Upper lobe of left lung (tissue), 6 donors: Measurements from ENCODE around the gene RGL3. TPM values are rescaled to one million over a fixed set of nuclear protein-coding genes. Genes with fewer than 3 reads are reported as not detected.

Experiments
- ATAC-seq, 2 donors: fragments of 200-7000 bp; cut with Tn5 transposase; one replicate each; pipeline ENCODE4 v1.9.1; 2022; ENCODE audit warnings: mild to moderate bottlenecking in 2 of 2, moderate library complexity in 2 of 2; ENCODE audit not compliant: low FRiP score in 2 of 2
- DNase-seq, 2 donors: peaks; one replicate each; pipeline ENCODE4 v3.0.0-alpha.2; 2019 to 2020
- H3K27ac ChIP-seq, 4 donors: fragments of 200-600 bp; sonication (generic); one replicate each; pipeline ENCODE4 v1.5.1; 2016 to 2019
- H3K27me3 ChIP-seq, 4 donors: fragments of 200-600 bp; sonication (generic); one replicate each; pipeline ENCODE4 v1.5.1; 2017 to 2019
- H3K36me3 ChIP-seq, 4 donors: fragments of 200-600 bp; sonication (generic); one replicate each; pipeline ENCODE4 v1.5.1; 2016 to 2019
- H3K4me1 ChIP-seq, 4 donors: fragments of 200-600 bp; sonication (generic); one replicate each; pipeline ENCODE4 v1.5.1; 2018 to 2019
- H3K4me3 ChIP-seq, 4 donors: fragments of 200-600 bp; sonication (generic); one replicate each; pipeline ENCODE4 v1.5.1; 2017 to 2019; ENCODE audit warnings: mild to moderate bottlenecking in 2 of 4, moderate library complexity in 1 of 4
- H3K9me3 ChIP-seq, 4 donors: fragments of 200-600 bp; sonication (generic); one replicate each; pipeline ENCODE4 v1.5.1; 2018 to 2019
- EP300 ChIP-seq, 4 donors: sonication (generic); formaldehyde crosslinking; IDR thresholded peaks; one replicate each; pipeline ENCODE4 v1.5.1; 2017; ENCODE audit warnings: antibody characterized with exemption in 4 of 4, control low read depth in 2 of 4
- POLR2A ChIP-seq, 4 donors: fragments of 450-650 bp; IDR thresholded peaks; one replicate each; pipeline ENCODE4 v1.5.1; 2016 to 2017; ENCODE audit warnings: antibody characterized with exemption in 4 of 4, mild to moderate bottlenecking in 2 of 4
- POLR2AphosphoS5 ChIP-seq, 2 donors: sonication (generic); formaldehyde crosslinking; IDR thresholded peaks; one replicate each; pipeline ENCODE4 v1.5.1; 2017; ENCODE audit warnings: antibody characterized with exemption in 2 of 2
- WGBS, 2 donors: methylation state at CpG; one replicate each; pipeline ENCODE4 v1.1.5; 2017 to 2018; 5-methylcytosine and 5-hydroxymethylcytosine counted together
- total RNA-seq, 6 donors: library from RNA; depleted of rRNA in 4 of 6; stranded (reverse); fragments of >200 nt in 4 of 6; gene quantifications; one replicate each; pipeline versions ENCODE4 v1.1.0 to v1.2.1, GENCODE V29; 2016 to 2021
- TF ChIP-seq, protein P1 (sequence below), 6 experiments: fragments of 450-650 bp in 4 of 6; fragments of 200-600 bp in 2 of 6; sonication (generic) in 2 of 6; IDR thresholded peaks; one replicate each; pipeline ENCODE4 v1.5.1; 2016 to 2019; ENCODE audit warnings: antibody characterized with exemption in 6 of 6
- donor health status: DM: no; HTN: no; CAD: no; lungs with moderate emphysema.
- donor health status: DM: no; HTN: yes; CAD: no; lungs with severe emphysema.

RGL3 gene
- total RNA-seq, 6 donors from 2014 or later = 18.5 to 242 (median 44.6) TPM

DNA sequence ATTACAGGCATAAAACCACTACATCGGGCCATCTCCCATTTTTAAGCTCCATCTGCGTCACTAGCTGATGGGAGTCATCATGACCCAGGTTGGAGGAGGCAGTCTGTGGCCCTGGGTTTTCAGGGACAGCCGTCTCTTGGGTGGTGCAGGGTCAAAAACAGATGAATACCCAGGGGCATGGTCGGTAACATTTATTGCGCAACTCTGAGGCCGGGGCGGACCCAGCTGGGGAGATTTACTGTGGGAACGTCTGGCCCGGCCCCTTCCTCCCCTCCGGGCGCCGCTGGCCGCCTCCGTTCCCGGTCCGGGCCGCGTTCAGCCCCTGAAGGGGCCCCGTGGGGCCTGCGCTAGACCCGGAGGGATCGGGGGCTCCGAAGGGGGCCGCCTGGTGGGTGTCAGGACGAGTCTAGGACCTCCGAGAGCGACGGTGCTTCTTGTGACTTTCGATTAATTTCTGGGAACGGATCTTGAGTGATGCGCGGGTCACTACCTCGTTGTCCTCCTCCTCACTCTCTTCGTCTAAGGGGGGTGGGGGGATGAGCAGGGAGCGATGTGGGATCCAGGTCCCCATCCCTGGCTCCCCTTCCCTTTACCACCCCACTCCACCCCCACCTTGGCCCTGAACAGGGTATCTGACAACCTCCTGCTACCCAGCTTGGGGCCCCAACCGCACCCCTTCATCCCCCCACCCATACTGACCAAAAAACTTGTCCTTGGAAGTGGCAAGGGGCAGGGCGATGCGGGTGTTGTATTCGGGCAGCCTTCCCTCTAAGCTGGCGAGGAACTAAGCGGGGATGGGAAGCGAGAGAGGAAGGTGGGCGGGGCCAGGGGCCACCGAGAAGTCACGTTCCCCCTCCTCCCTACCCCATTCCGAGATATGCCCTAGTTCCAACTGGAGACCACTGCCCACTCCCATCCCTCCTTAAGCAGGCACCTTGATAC, 1.6 kb upstream of the RGL3 start:
- TF ChIP-seq EP300 (IDR thresholded peaks at IDR 0.05) (no peak), POLR2A (IDR thresholded peaks at IDR 0.05) (peak in 1 of 4 donors; percentile 6), POLR2AphosphoS5 (IDR thresholded peaks at IDR 0.05) (peak in 1 of 2 donors; percentile 42)
- H3K36me3 ChIP-seq = no peaks in the 10 kb centered on the region
- H3K27me3 ChIP-seq = peaks cover 0 to 17% (median 2%) of the 10 kb centered on the region in 4 donors
- ATAC-seq (peak in 1 of 2 donors; percentile 51), DNase-seq (peak; percentile 48 to 83)
- no peaks in the 10 kb centered on the region for H3K9me3 ChIP-seq
- 10 to 18% methylated on average over 19 to 28 of the region's 46 CpGs for WGBS, 2 donors
- H3K27ac ChIP-seq = peak overlapping the region in 2 of 4 donors; percentile 44 to 61
- H3K4me1 ChIP-seq = peaks cover 32 to 57% (median 48%) of the 10 kb centered on the region in 4 donors
- peak overlapping the region in 3 of 4 donors; percentile 36 to 46 (median 42) for H3K4me3 ChIP-seq

DNA sequence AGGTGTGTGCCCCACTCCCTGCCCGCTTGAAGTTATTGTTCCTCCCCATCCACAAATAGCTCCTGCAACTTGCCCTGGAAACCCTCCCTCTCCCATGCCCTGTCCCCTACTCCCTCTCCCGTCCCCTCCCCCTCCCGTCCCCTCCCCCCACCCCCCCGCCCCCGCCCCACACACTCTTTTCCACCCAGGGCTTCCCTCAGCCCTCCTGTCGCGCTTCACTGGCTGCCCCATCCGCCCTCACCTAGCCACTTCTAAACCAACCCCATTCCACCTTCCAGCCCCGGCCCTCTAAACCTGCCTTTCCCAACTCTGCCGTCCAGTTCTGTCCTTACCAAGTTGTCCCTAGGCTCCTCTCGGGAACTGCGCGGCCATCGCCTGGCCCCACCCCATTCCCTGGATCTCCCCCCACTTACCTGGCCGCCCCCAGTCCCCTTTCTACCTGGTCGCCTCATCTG, 993 bp downstream of the RGL3 start:
- WGBS, 2 donors = 12% methylated on average over 13 to 16 of the region's 16 CpGs
- peaks cover 0 to 17% (median 2%) of the 10 kb centered on the region in 4 donors for H3K27me3 ChIP-seq
- peaks cover 32 to 47% (median 45%) of the 10 kb centered on the region in 4 donors for H3K4me1 ChIP-seq
- no peaks in the 10 kb centered on the region for H3K9me3 ChIP-seq
- H3K4me3 ChIP-seq = peak overlapping the region; percentile 59 to 67 (median 64)
- ATAC-seq (no peak), DNase-seq (no peak)
- TF ChIP-seq, protein P1, sequence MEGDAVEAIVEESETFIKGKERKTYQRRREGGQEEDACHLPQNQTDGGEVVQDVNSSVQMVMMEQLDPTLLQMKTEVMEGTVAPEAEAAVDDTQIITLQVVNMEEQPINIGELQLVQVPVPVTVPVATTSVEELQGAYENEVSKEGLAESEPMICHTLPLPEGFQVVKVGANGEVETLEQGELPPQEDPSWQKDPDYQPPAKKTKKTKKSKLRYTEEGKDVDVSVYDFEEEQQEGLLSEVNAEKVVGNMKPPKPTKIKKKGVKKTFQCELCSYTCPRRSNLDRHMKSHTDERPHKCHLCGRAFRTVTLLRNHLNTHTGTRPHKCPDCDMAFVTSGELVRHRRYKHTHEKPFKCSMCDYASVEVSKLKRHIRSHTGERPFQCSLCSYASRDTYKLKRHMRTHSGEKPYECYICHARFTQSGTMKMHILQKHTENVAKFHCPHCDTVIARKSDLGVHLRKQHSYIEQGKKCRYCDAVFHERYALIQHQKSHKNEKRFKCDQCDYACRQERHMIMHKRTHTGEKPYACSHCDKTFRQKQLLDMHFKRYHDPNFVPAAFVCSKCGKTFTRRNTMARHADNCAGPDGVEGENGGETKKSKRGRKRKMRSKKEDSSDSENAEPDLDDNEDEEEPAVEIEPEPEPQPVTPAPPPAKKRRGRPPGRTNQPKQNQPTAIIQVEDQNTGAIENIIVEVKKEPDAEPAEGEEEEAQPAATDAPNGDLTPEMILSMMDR (IDR thresholded peaks at IDR 0.05) = no peak
- TF ChIP-seq POLR2AphosphoS5 (IDR thresholded peaks at IDR 0.05) = no peak
- no peak for TF ChIP-seq POLR2A (IDR thresholded peaks at IDR 0.05)
- no peak for TF ChIP-seq EP300 (IDR thresholded peaks at IDR 0.05)
- H3K27ac ChIP-seq = peak overlapping the region; percentile 56 to 85 (median 69)
- no peaks in the 10 kb centered on the region for H3K36me3 ChIP-seq

DNA sequence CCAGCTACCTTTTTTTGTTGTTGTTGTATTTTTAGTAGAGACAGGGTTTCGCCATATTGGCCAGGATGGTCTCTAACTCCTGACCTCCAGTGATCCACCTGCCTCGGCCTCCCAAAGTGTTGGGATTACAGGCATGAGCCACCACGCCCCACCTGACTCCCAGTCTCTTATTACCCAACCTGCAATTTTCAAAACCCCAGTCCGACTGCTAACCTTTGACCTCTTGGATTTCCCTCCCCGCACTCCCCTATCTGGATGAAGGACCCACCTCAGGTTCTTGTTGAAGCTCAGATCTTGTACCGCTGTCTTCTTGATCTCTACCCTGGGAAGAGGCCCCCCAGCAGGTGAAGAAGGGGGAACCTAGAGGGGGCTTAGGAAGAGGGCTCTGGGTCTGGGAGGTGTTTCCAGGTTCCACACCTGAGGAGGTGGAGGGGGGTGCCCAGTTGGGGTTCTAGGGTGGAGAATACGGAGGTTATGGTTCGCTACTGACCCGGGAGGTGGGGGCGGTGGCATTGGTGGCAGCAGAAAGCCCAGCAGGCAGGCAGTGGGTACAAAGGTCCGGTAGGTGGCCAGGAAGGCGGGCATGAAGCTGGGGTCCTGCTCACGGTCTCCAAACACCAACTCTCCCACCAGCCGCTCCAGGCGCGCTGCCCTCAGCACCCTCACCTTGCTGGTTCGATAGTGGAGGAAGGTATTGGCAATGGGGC, 2.6 kb downstream of the RGL3 start:
- ATAC-seq = no peak
- TF ChIP-seq POLR2AphosphoS5 (IDR thresholded peaks at IDR 0.05) = no peak
- no peak for TF ChIP-seq EP300 (IDR thresholded peaks at IDR 0.05)
- TF ChIP-seq POLR2A (IDR thresholded peaks at IDR 0.05) = no peak
- TF ChIP-seq, protein P1 (IDR thresholded peaks at IDR 0.05) = no peak
- Histone ChIP-seq H3K4me3 (no peak overlapping the region), H3K27me3 (peaks cover 0 to 17% (median 1%) of the 10 kb centered on the region in 4 donors), H3K27ac (no peak overlapping the region), H3K4me1 (peaks cover 19 to 31% (median 29%) of the 10 kb centered on the region in 4 donors), H3K9me3 (no peaks in the 10 kb centered on the region), H3K36me3 (no peaks in the 10 kb centered on the region)
- WGBS, 2 donors = 95 to 96% methylated on average over 16 to 17 of the region's 17 CpGs
- DNase-seq = no peak

DNA sequence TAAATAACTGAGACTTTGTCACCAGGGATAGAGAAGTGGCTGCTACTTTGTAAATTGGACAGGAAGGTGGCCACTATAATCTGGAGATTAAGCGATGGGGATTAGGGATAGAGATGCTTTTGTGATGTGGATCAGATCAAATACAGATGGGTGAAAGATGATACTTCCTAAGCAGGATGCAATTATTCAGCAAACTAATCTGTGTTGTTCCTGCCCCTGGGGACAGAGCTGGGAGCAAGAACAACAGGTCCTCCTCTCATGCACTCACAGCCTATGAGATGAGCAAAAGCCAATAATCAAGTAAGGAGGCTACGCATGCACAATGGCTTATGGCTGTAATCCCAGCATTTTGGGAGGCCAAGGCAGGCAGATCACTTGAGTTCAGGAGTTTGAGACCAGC, 4.6 kb downstream of the RGL3 start:
- no peaks in the 10 kb centered on the region for H3K36me3 ChIP-seq
- DNase-seq = no peak
- peaks cover 0 to 6% (median 1%) of the 10 kb centered on the region in 4 donors for H3K27me3 ChIP-seq
- peaks cover 7 to 14% (median 11%) of the 10 kb centered on the region in 4 donors for H3K4me1 ChIP-seq
- no peak overlapping the region for H3K27ac ChIP-seq
- no peak for ATAC-seq
- WGBS, 2 donors = 95 to 98% methylated on average over 2 of the region's 2 CpGs
- TF ChIP-seq POLR2A (IDR thresholded peaks at IDR 0.05) (no peak), POLR2AphosphoS5 (IDR thresholded peaks at IDR 0.05) (no peak), EP300 (IDR thresholded peaks at IDR 0.05) (no peak)
- TF ChIP-seq, protein P1 (IDR thresholded peaks at IDR 0.05) = no peak
- H3K4me3 ChIP-seq = no peak overlapping the region
- no peaks in the 10 kb centered on the region for H3K9me3 ChIP-seq

DNA sequence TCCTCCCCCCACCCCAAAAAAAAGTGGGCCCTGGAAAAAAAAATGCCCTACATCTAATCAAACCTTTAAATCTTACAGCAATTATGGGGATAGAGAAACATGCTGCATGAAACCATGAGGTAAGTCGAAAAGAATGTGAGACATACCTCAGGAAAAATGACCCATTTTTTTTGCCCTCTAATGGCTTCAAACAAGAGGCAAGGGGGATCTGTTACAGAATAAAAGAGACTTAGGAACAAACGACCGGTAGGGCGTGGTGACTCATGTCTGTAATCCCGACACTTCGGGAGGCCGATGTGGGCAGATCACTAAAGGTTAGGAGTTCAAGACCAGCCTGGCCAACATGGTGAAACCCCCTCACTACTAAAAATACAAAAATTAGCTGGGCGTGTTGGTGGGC, 8.4 kb downstream of the RGL3 start:
- Histone ChIP-seq H3K4me3 (no peak overlapping the region), H3K27me3 (no peaks in the 10 kb centered on the region), H3K36me3 (peaks cover 0 to 6% (median 0%) of the 10 kb centered on the region in 4 donors), H3K4me1 (peaks cover 0 to 7% (median 4%) of the 10 kb centered on the region in 4 donors), H3K27ac (no peak overlapping the region), H3K9me3 (no peaks in the 10 kb centered on the region)
- no peak for TF ChIP-seq EP300 (IDR thresholded peaks at IDR 0.05)
- WGBS, 2 donors = 77 to 82% methylated on average over 8 of the region's 8 CpGs
- DNase-seq (no peak), ATAC-seq (no peak)
